GM12878 (cell line): Measurements from ENCODE around the gene LRBA. TPM values are rescaled to one million over a fixed set of nuclear protein-coding genes. Genes with fewer than 3 reads are reported as not detected.

Experiments
- E2F4 ChIP-seq: IDR thresholded peaks from 2 replicates; pipeline ENCODE4 v1.6.1; 2012; ENCODE audit warnings: low read depth, low read length, improper control_type of control experiment
- IRF5 ChIP-seq: fragments of 450-650 bp; IDR thresholded peaks from 2 replicates; pipeline ENCODE4 v1.6.1; 2017; ENCODE audit warnings: borderline replicate concordance
- MLLT1 ChIP-seq: fragments of 450-650 bp; IDR thresholded peaks from 2 replicates; pipeline ENCODE4 v1.6.1; 2016; ENCODE audit warnings: mild to moderate bottlenecking
- PBX3 ChIP-seq: IDR thresholded peaks from 2 replicates; pipeline ENCODE4 v1.6.1; 2011; ENCODE audit warnings: mild to moderate bottlenecking, low read depth, low read length, moderate library complexity; ENCODE audit not compliant: insufficient replicate concordance
- USF2 ChIP-seq: IDR thresholded peaks from 2 replicates; pipeline ENCODE4 v1.6.1; 2011; ENCODE audit warnings: low read depth, low read length, improper control_type of control experiment, borderline replicate concordance
- polyA plus RNA-seq, 11 experiments: library from polyadenylated mRNA; depleted of rRNA in 4 of 11; unstranded in 6 of 11; stranded (reverse) in 5 of 11; fragments of >200 nt; fragmentation: Nextera tagmentation in 4 of 11; fragmentation: Illumina TruSeq in 1 of 11; extraction: Ambion mirVana in 4 of 11; extraction: Trizol in 1 of 11; gene quantifications; 1 replicate in 1 of 11; 2 replicates in 10 of 11; pipeline versions ENCODE4 v1.2.1 to v1.2.3, GENCODE V29; 2011 to 2016; ENCODE audit warnings: inconsistent platforms in 2 of 11, missing spikeins in 2 of 11, low read depth in 1 of 11
- total RNA-seq, 4 experiments: library from RNA; depleted of rRNA in 3 of 4; stranded (reverse); fragments of >200 nt in 3 of 4; fragmentation: Illumina TruSeq in 1 of 4; extraction: Trizol in 1 of 4; gene quantifications; 2 replicates each; pipeline versions ENCODE4 v1.2.1 to v1.2.3, GENCODE V29; 2013 to 2021

Gene LRBA
- total and polyA plus RNA-seq, 10 of the 15 experiments (the other 5 are each of a cell fraction or from before 2014, with no cell fraction given): 20.3 to 93.4 (median 55.0) TPM

DNA sequence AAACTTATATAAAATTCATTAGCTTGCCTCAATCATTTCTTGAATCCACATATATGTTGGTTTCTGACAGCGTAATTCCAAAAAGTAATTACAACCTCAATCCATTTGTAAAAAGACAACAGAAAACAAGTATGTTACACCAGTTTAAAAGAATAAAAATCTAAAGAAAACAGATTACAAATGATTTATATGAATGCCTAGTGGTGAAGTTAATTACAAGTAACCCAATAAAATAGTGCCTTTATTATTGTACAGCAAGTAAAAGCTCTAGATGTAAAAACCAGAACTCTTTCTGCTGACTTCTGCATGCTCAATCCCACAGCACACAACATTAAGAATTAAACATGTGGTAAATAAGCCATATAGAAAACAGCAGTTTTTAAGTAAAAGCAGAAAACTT lies 235.4 kb downstream of the LRBA start (continued):
- TF ChIP-seq MLLT1: no peak
- TF ChIP-seq IRF5: no peak
- no peak for TF ChIP-seq PBX3
- TF ChIP-seq E2F4: no peak
- no peak for TF ChIP-seq USF2
